ENCODE data around the gene DLEC1.

GRCh38 chr3:38016847-38017444 is 22.1 kb upstream of the DLEC1 start:
- TF ChIP-seq CTCF (conservative IDR thresholded peaks at IDR 0.05; ENCODE audit: low read length) (no peak), EZH2phosphoT487 (IDR thresholded peaks at IDR 0.05; ENCODE audit: borderline replicate concordance) (no peak)

Measured in Loucy (cell line).